Adrenal gland (tissue), 12 donors: ENCODE data around the gene IFNGR2. TPM values are rescaled to one million over a fixed set of nuclear protein-coding genes. Genes with fewer than 3 reads are reported as not detected.
"Not testable (repeated sequence)": the region's sequence is repeated elsewhere in the genome, so short reads cannot be mapped to it uniquely, and the experiment has no call there.

ENCODE experiments used
- DNase-seq, 7 donors: peaks; one replicate each; pipeline ENCODE4 v3.0.0-alpha.2; 2019 to 2020
- H3K27ac ChIP-seq, 5 donors: fragments of 200-600 bp; sonication (generic) in 4 of 5; 1 replicate in 3 of 5; 2 replicates in 2 of 5; pipeline versions ENCODE4 v1.5.1 to v1.8.0; 2016 to 2020; ENCODE audit warnings: mild to moderate bottlenecking in 1 of 5
- H3K27me3 ChIP-seq: fragments of 200-600 bp; 2 replicates; pipeline ENCODE4 v1.8.0; 2021
- H3K36me3 ChIP-seq, 2 donors: fragments of 200-600 bp; replicated peaks in 1 of 2; 1 replicate in 1 of 2; 2 replicates in 1 of 2; pipeline versions ENCODE4 v1.5.1 to v1.8.0; 2018 to 2022
- H3K4me1 ChIP-seq, 2 donors: fragments of 200-600 bp; replicated peaks in 1 of 2; 1 replicate in 1 of 2; 2 replicates in 1 of 2; pipeline versions ENCODE4 v1.5.1 to v1.8.0; 2018 to 2021
- H3K4me3 ChIP-seq, 4 donors: fragments of 200-600 bp; sonication (generic) in 3 of 4; one replicate each; pipeline ENCODE4 v1.5.1; 2016 to 2018
- H3K9me3 ChIP-seq, 3 donors: fragments of 200-600 bp; sonication (generic) in 1 of 3; replicated peaks in 1 of 3; 1 replicate in 2 of 3; 2 replicates in 1 of 3; pipeline versions ENCODE4 v1.5.1 to v1.8.0; 2016 to 2021
- CTCF ChIP-seq, 6 experiments: fragments of 450-650 bp in 4 of 6; fragments of 200-600 bp in 2 of 6; sonication (generic) in 1 of 6; IDR thresholded peaks; 1 replicate in 5 of 6; 2 replicates in 1 of 6; pipeline versions ENCODE4 v1.5.1 to v1.8.0; 2016 to 2021; ENCODE audit warnings: antibody characterized with exemption in 6 of 6, mild to moderate bottlenecking in 2 of 6, moderate library complexity in 1 of 6
- POLR2A ChIP-seq, 2 donors: fragments of 450-650 bp; IDR thresholded peaks; one replicate each; pipeline ENCODE4 v1.6.1; 2017; ENCODE audit warnings: antibody characterized with exemption in 2 of 2, mild to moderate bottlenecking in 2 of 2, moderate library complexity in 1 of 2
- WGBS, 4 donors: extraction: QIAGEN DNeasy Blood & Tissue Kit in 2 of 4; methylation state at CpG; one replicate each; pipeline versions ENCODE4 v1.1.5 to v1.1.7; 2013 to 2017; 5-methylcytosine and 5-hydroxymethylcytosine counted together
- intact Hi-C, 2 donors: fragments of 100-400 bp; cut with DNase I; formaldehyde crosslinking; loops; one replicate each; pipeline versions ENCODE4 v1.14.1 to v1.15.0; 2022 to 2023
- polyA plus RNA-seq, 3 donors: library from polyadenylated mRNA; stranded (reverse); fragments of 200-250 nt in 2 of 3; fragments of 350-450 nt in 1 of 3; fragmentation: Illumina TruSeq in 1 of 3; extraction: RNeasy Lipid Tissue Mini Kit (QIAGEN cat#74804) in 1 of 3; gene quantifications; one replicate each; pipeline ENCODE4 v1.2.3, GENCODE V29; 2013 to 2014
- total RNA-seq, 9 donors: library from RNA; depleted of rRNA in 4 of 9; stranded (reverse); fragments of >200 nt in 4 of 9; fragments of 120-200 nt in 1 of 9; fragmentation: NEBNext Ultra II Directional in 1 of 9; extraction: Animal tissue kit (Norgen Biotek cat#: 25700) in 1 of 9; gene quantifications; one replicate each; pipeline versions ENCODE4 v1.1.0 to v1.2.4, GENCODE V29; 2013 to 2023
- donor health status: healthy with polysubstance abuse.
- donor health status: Bipolar disorder and iron deficiency.
- donor health status: DM: yes; HTN: yes; CAD: no.
- donor health status: DM: no; HTN: no; CAD: no.
- donor health status: DM: no; HTN: no; CAD: no.
- donor health status: DM: yes; HTN: yes; CAD: no.

IFNGR2 gene
- total and polyA plus RNA-seq, 12 donors, result 44.5 to 87.4 (median 59.4) TPM

GRCh38 chr21:33362044-33362555 lies 41.1 kb upstream of the IFNGR2 start:
- TF ChIP-seq CTCF (IDR thresholded peaks at IDR 0.05) (no peak), POLR2A (IDR thresholded peaks at IDR 0.05) (peak in 1 of 2 donors; percentile 32)
- WGBS, 4 donors, result 39 to 52% (median 43%) methylated on average over 12 of the region's 12 CpGs
- peak overlapping the region in 2 of 5 donors; percentile 15 to 50 for H3K27ac ChIP-seq
- peaks cover 0 to 4% (median 0%) of the 10 kb centered on the region in 3 donors for H3K9me3 ChIP-seq
- peak in 2 of 7 donors; percentile 25 to 67 for DNase-seq
- H3K4me1 ChIP-seq, result peaks cover 0 to 13% of the 10 kb centered on the region in 2 donors
- no peak overlapping the region for H3K4me3 ChIP-seq
- intact Hi-C loops, result loop anchor here in 1 of 2 donors (10.0 kb wide), 1 partner anchor 73 kb away; no protein-coding TSS in a partner anchor
- peaks cover 0 to 1% of the 10 kb centered on the region in 2 donors for H3K36me3 ChIP-seq
- no peaks in the 10 kb centered on the region for H3K27me3 ChIP-seq

DNA sequence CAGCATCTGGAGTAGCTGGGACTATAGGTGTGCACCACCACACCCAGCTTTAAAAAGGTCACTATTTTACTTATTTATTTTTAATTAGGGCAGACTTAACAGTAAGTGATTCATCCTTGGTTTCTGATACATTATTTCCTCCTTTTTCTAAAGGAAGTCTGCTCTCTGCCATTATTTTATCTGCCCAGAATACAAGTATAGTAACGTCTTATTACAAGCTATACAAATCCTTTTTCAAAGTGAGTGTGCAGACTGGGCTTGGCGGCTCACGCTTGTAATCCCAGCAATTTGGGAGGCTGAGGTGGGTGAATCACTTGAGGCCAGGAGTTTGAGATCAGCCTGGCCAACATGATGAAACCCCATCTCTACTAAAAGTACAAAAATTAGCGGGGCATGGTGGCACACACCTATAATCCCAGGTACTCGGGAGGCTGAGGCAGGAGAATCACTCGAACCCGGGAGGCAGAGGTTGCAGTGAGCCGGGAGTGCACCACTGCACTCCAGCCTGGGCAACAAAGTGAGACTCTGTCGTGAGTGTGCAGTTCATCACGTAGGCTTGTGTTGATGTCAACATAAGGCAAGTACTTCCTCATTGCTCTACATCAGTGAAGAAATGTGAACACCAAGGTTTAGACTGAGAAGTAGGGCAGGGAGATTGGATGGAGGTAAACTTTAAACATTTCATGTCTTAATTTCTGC lies 39.2 kb upstream of the IFNGR2 start:
- H3K4me3 ChIP-seq, H3K9me3 ChIP-seq, H3K36me3 ChIP-seq, H3K27me3 ChIP-seq: not testable (repeated sequence)
- intact Hi-C loops, result loop anchor here in 1 of 2 donors (10.0 kb wide), 1 partner anchor 71 kb away; no protein-coding TSS in a partner anchor
- 66 to 71% (median 69%) methylated on average over 10 of the region's 10 CpGs for WGBS, 4 donors
- H3K4me1 ChIP-seq, result peaks cover 0 to 13% of the 10 kb centered on the region in 2 donors
- DNase-seq, result peak in 1 of 7 donors; percentile 18
- peak overlapping the region in 1 of 5 donors; percentile 62 for H3K27ac ChIP-seq

DNA sequence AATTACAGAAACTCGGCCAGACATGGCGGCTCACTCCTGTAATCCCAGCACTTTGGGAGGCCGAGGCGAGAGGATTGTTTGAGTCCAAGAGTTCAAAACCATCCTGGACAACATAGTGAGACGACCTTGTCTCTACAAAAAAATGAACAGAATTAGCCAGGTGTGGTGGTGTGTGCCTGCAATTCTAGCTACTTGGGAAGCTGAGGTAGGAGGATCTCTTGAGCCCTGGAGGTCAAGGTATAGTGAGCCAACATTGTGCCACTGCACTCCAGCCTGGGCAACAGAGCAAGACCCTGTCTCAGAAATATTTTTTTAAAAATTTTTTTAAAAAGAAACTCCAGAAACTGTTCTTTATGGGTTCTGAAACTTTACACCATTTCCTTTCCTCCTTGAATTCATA lies 38.4 kb upstream of the IFNGR2 start:
- no peaks in the 10 kb centered on the region for H3K36me3 ChIP-seq
- no peaks in the 10 kb centered on the region for H3K27me3 ChIP-seq
- H3K27ac ChIP-seq, result no peak overlapping the region
- intact Hi-C loops, result loop anchor here in 1 of 2 donors (10.0 kb wide), 1 partner anchor 70 kb away; no protein-coding TSS in a partner anchor
- TF ChIP-seq POLR2A (IDR thresholded peaks at IDR 0.05) (no peak), CTCF (IDR thresholded peaks at IDR 0.05) (no peak)
- WGBS, 4 donors, result 82 to 92% (median 89%) methylated on average over 5 of the region's 5 CpGs
- no peak for DNase-seq
- peaks cover 0 to 13% of the 10 kb centered on the region in 2 donors for H3K4me1 ChIP-seq
- no peak overlapping the region for H3K4me3 ChIP-seq
- H3K9me3 ChIP-seq, result peaks cover 0 to 10% (median 0%) of the 10 kb centered on the region in 3 donors

- no peak overlapping the region for H3K4me3 ChIP-seq
- DNase-seq, result no peak
- TF ChIP-seq CTCF (IDR thresholded peaks at IDR 0.05) (no peak), POLR2A (IDR thresholded peaks at IDR 0.05) (no peak)
- 81 to 88% (median 87%) methylated on average over 7 of the region's 7 CpGs for WGBS, 4 donors
- H3K27me3 ChIP-seq, result no peaks in the 10 kb centered on the region
- H3K36me3 ChIP-seq, result no peaks in the 10 kb centered on the region
- H3K4me1 ChIP-seq, result no peaks in the 10 kb centered on the region
- peaks cover 0 to 10% (median 0%) of the 10 kb centered on the region in 3 donors for H3K9me3 ChIP-seq
- H3K27ac ChIP-seq, result no peak overlapping the region
- intact Hi-C loops, result loop anchor here in 1 of 2 donors (10.0 kb wide), 1 partner anchor 67 kb away; no protein-coding TSS in a partner anchor
Measured at GRCh38 chr21:33367309-33367973, 35.8 kb upstream of the IFNGR2 start.
